Vagina (tissue), 2 donors: ENCODE data around the gene PCARE.

ENCODE experiments used
- POLR2A ChIP-seq, 2 donors: fragments of 450-650 bp; IDR thresholded peaks; one replicate each; pipeline ENCODE4 v1.6.1; 2017; ENCODE audit warnings: antibody characterized with exemption in 2 of 2, mild to moderate bottlenecking in 2 of 2, moderate library complexity in 2 of 2
- TF ChIP-seq, protein P1 (sequence below), 3 experiments: fragments of 450-650 bp in 2 of 3; fragments of 200-600 bp in 1 of 3; sonication (generic) in 1 of 3; IDR thresholded peaks; one replicate each; pipeline ENCODE4 v1.5.1; 2017 to 2019; ENCODE audit warnings: antibody characterized with exemption in 3 of 3, mild to moderate bottlenecking in 2 of 3, moderate library complexity in 2 of 3

- TF ChIP-seq, protein P1, sequence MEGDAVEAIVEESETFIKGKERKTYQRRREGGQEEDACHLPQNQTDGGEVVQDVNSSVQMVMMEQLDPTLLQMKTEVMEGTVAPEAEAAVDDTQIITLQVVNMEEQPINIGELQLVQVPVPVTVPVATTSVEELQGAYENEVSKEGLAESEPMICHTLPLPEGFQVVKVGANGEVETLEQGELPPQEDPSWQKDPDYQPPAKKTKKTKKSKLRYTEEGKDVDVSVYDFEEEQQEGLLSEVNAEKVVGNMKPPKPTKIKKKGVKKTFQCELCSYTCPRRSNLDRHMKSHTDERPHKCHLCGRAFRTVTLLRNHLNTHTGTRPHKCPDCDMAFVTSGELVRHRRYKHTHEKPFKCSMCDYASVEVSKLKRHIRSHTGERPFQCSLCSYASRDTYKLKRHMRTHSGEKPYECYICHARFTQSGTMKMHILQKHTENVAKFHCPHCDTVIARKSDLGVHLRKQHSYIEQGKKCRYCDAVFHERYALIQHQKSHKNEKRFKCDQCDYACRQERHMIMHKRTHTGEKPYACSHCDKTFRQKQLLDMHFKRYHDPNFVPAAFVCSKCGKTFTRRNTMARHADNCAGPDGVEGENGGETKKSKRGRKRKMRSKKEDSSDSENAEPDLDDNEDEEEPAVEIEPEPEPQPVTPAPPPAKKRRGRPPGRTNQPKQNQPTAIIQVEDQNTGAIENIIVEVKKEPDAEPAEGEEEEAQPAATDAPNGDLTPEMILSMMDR (IDR thresholded peaks at IDR 0.05) = no peak
- TF ChIP-seq POLR2A (IDR thresholded peaks at IDR 0.05) = no peak
Observed at GRCh38 chr2:29035016-29035745, 39.1 kb downstream of the PCARE start.
